Measurements from ENCODE around the gene PTPN12. TPM values are rescaled to one million over a fixed set of nuclear protein-coding genes. Genes with fewer than 3 reads are reported as not detected.

Gene PTPN12
- polyA plus RNA-seq, 1 donor from 2014 or later = 49.5 TPM

DNA sequence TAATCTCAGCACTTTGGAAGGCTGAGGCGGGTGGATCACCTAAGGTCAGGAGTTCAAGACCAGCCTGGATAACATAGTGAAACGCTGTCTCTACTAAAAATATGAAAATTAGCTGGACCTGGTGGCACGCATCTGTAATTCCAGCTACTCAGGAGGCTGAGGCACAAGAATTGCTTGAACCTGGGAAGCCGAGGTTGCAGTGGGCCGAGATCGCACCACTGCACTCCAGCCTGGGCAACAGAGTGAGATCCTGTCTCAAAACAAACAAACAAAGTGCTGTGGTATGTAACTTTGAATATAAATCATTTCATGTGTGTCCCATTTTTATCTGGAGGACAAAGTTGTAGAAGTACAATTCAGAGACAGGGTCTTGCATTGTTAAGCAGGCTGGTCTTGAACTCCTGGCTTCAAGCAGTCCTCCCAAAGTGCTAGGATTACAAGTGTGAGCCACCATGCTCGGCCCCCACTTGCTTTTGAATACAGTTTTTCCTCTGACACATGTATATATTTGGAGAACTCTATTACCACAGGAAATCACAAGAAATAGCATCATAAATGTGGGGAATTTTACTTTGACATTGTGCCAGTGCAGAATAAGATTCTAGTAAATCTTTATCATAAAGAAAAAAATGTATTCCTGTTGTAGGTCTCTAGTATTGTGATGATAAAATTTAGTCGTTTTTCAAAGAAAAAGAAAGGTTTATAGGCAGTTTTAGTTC is 32.6 kb downstream of the PTPN12 start:
- no peak for TF ChIP-seq CTCF (IDR thresholded peaks at IDR 0.05; ENCODE audit: poor library complexity, severe bottlenecking)
- TF ChIP-seq RAD21 (conservative IDR thresholded peaks at IDR 0.05) = no peak
- Histone ChIP-seq H4K20me1 (ENCODE audit: insufficient read depth) (peaks cover 5% of the 10 kb centered on the region), H3K4me3 (ENCODE audit: low read length) (no peak overlapping the region), H3K9ac (ENCODE audit: low read length) (no peak overlapping the region), H3K9me3 (ENCODE audit: low read length) (no peaks in the 10 kb centered on the region), H3K79me2 (replicated peaks; ENCODE audit: insufficient read depth, low read length) (peaks cover 64% of the 10 kb centered on the region), H3K9me2 (ENCODE audit: insufficient read depth, low read length) (no peaks in the 10 kb centered on the region), H3K4me2 (ENCODE audit: low read length) (no peak overlapping the region), H3K36me3 (ENCODE audit: insufficient read depth, low read length) (no peaks in the 10 kb centered on the region), H2AFZ (ENCODE audit: low read depth, low read length) (no peak overlapping the region), H3F3A (ENCODE audit: insufficient read depth, low read length, poor library complexity, severe bottlenecking) (no peaks in the 10 kb centered on the region), H3K27ac (ENCODE audit: low read length) (no peak overlapping the region), H3K27me3 (ENCODE audit: insufficient read depth, low read depth, low read length) (no peaks in the 10 kb centered on the region)

DNA sequence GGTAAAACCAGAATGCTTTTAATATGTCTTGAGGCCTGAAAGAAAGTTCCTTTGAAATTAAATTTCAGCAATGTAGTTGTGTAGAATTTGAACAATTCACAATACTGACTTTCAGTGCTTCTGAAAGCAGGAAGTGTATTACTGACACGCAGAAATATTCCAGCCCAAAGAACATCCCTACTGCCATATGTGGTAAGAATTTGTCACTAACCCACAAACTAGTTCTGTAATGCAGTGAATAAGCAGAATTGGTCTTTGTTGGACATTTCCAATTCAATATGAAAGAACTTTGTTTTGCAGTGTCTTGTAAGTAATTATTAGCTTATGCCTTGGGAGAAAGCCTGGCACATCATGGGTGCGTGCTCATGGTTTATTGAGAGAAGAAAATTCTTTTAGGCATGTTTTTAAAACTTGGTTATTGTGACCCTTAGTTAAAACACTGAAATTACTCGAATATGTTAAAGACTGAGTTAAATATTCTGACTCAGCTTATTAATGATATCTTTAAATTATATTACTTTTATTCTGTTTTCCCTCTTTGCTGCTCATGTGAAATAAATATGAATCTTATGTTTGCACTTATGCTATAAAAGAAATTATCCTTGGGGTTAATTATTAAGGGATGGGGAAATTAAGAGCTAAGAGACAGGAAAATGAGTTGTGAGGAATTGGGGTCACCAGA is 33.4 kb downstream of the PTPN12 start:
- no peak overlapping the region for H3K4me3 ChIP-seq (ENCODE audit: low read length)
- H3K4me2 ChIP-seq (ENCODE audit: low read length) = no peak overlapping the region
- no peak overlapping the region for H3K27ac ChIP-seq (ENCODE audit: low read length)

More for the DNA sequence above, 33.4 kb downstream of the PTPN12 start:
- no peaks in the 10 kb centered on the region for H3K27me3 ChIP-seq (ENCODE audit: insufficient read depth, low read depth, low read length)
- peaks cover 56% of the 10 kb centered on the region for H3K79me2 ChIP-seq (replicated peaks; ENCODE audit: insufficient read depth, low read length)
- no peak overlapping the region for H3K9ac ChIP-seq (ENCODE audit: low read length)
- TF ChIP-seq POLR2AphosphoS5 (IDR thresholded peaks at IDR 0.05) (no peak), SMC3 (conservative IDR thresholded peaks at IDR 0.05; ENCODE audit: poor library complexity) (no peak), RAD21 (conservative IDR thresholded peaks at IDR 0.05) (no peak), CTCF (IDR thresholded peaks at IDR 0.05; ENCODE audit: poor library complexity, severe bottlenecking) (no peak), TAF1 (IDR thresholded peaks at IDR 0.05; ENCODE audit: low read depth) (no peak), EZH2 (IDR thresholded peaks at IDR 0.05; ENCODE audit: borderline replicate concordance, insufficient read depth, low read length, poor library complexity, severe bottlenecking) (no peak), MXI1 (conservative IDR thresholded peaks at IDR 0.05; ENCODE audit: poor library complexity, severe bottlenecking) (no peak), EP300 (conservative IDR thresholded peaks at IDR 0.05; ENCODE audit: poor library complexity, severe bottlenecking) (no peak)
- TF ChIP-seq, protein P1, sequence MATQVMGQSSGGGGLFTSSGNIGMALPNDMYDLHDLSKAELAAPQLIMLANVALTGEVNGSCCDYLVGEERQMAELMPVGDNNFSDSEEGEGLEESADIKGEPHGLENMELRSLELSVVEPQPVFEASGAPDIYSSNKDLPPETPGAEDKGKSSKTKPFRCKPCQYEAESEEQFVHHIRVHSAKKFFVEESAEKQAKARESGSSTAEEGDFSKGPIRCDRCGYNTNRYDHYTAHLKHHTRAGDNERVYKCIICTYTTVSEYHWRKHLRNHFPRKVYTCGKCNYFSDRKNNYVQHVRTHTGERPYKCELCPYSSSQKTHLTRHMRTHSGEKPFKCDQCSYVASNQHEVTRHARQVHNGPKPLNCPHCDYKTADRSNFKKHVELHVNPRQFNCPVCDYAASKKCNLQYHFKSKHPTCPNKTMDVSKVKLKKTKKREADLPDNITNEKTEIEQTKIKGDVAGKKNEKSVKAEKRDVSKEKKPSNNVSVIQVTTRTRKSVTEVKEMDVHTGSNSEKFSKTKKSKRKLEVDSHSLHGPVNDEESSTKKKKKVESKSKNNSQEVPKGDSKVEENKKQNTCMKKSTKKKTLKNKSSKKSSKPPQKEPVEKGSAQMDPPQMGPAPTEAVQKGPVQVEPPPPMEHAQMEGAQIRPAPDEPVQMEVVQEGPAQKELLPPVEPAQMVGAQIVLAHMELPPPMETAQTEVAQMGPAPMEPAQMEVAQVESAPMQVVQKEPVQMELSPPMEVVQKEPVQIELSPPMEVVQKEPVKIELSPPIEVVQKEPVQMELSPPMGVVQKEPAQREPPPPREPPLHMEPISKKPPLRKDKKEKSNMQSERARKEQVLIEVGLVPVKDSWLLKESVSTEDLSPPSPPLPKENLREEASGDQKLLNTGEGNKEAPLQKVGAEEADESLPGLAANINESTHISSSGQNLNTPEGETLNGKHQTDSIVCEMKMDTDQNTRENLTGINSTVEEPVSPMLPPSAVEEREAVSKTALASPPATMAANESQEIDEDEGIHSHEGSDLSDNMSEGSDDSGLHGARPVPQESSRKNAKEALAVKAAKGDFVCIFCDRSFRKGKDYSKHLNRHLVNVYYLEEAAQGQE (IDR thresholded peaks at IDR 0.05; ENCODE audit: borderline replicate concordance) = no peak
- H3K36me3 ChIP-seq (ENCODE audit: insufficient read depth, low read length) = no peaks in the 10 kb centered on the region
- no peaks in the 10 kb centered on the region for H3F3A ChIP-seq (ENCODE audit: insufficient read depth, low read length, poor library complexity, severe bottlenecking)
- no peaks in the 10 kb centered on the region for H3K9me3 ChIP-seq (ENCODE audit: low read length)
- H4K20me1 ChIP-seq (ENCODE audit: insufficient read depth) = peaks cover 5% of the 10 kb centered on the region
- H3K9me2 ChIP-seq (ENCODE audit: insufficient read depth, low read length) = no peaks in the 10 kb centered on the region
- H2AFZ ChIP-seq (ENCODE audit: low read depth, low read length) = no peak overlapping the region

Data from neural cell (in vitro differentiated cells).